ENCODE results near the gene IFNGR1. TPM values are rescaled to one million over a fixed set of nuclear protein-coding genes. Genes with fewer than 3 reads are reported as not detected.
A peak's percentile ranks its signal among the peaks of the same experiment; 100 is the strongest.

The IFNGR1 gene
- total and polyA plus RNA-seq, 4 donors, result 46.1 to 82.8 (median 62.0) TPM

DNA sequence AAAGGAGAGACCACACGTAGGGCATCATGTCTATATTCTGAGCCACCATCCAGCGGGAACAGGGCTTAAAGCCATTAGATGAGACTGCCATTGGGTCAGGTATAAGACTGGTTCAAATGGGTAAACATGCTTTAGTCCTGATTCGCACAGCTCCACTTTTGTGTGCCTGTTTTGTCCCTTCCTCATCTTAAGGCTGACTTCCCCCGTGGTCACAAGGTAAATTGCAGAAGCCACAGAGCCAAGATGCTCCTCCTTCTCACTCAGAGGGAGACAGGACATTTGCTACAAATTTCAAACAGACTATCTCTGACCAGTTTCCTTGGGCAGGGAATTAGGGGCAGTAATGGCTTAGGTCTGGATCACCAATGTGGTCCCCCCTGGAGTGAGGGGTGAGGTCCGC is 11.4 kb upstream of the IFNGR1 start:
- ATAC-seq (ENCODE audit: low FRiP score), result no peak
- intact Hi-C loops (cut with DNase I), result no loop called here
- no peaks in the 10 kb centered on the region for H3K9me3 ChIP-seq (ENCODE audit: control insufficient read depth, low read length)
- no peak for DNase-seq
- H3K36me3 ChIP-seq (ENCODE audit: control insufficient read depth in 1 of 2, insufficient read depth in 2 of 2, low read length in 1 of 2), result no peaks in the 10 kb centered on the region
- H3K27ac ChIP-seq (ENCODE audit: low read depth in 1 of 2, low read length in 2 of 2), result no peak overlapping the region
- H3K4me1 ChIP-seq (ENCODE audit: control insufficient read depth in 1 of 2, insufficient read depth in 2 of 2, low read length in 2 of 2), result peaks cover 0 to 9% of the 10 kb centered on the region in 2 donors
- 92 to 93% methylated on average over 5 of the region's 5 CpGs for WGBS, 2 donors
- no peaks in the 10 kb centered on the region for H3K27me3 ChIP-seq (ENCODE audit: control insufficient read depth in 1 of 2, insufficient read depth in 2 of 2, low read length in 1 of 2)
- H3K4me3 ChIP-seq (ENCODE audit: low read length in 2 of 2), result no peak overlapping the region

DNA sequence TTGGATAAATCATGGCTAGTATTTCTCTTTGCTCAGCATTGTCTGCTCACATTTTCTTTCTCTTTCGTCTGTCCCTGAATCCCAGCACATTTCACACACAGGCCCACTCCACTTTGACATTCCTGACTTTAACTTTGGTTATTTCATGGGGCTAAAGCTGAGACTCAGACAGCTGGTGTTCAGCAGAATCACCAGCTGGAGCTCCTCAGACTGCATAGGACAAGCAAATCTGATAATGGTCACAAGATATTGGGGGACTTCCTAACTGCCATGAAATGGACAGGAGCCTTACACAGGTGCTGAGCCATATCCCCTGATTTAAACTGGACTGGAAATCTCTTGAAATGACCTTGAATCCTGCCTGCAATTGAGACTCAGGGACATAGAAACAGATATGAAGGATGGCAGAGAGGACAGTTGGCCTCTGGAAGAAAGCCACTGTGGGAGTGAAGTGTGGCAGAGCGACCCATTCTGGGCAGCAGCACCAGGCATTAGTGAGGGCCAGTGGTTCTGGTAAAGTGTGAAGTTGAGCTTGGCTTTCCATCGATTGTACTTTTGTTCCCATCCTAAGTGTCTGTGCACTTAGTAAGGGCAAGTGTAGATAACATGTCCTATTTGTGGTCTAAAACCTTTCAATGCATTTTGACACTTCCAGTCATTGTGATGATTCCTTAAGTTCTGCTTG is 10.0 kb upstream of the IFNGR1 start:
- Histone ChIP-seq H3K4me3 (ENCODE audit: low read length in 2 of 2) (no peak overlapping the region), H3K4me1 (ENCODE audit: control insufficient read depth in 1 of 2, insufficient read depth in 2 of 2, low read length in 2 of 2) (peaks cover 0 to 13% of the 10 kb centered on the region in 2 donors), H3K27ac (ENCODE audit: low read depth in 1 of 2, low read length in 2 of 2) (no peak overlapping the region), H3K9me3 (ENCODE audit: control insufficient read depth, low read length) (no peaks in the 10 kb centered on the region), H3K36me3 (ENCODE audit: control insufficient read depth in 1 of 2, insufficient read depth in 2 of 2, low read length in 1 of 2) (no peaks in the 10 kb centered on the region), H3K27me3 (ENCODE audit: control insufficient read depth in 1 of 2, insufficient read depth in 2 of 2, low read length in 1 of 2) (no peaks in the 10 kb centered on the region)
- no peak for DNase-seq
- intact Hi-C loops (cut with DNase I), result no loop called here
- WGBS, 2 donors, result 84 to 88% methylated on average over 3 of the region's 3 CpGs
- no peak for ATAC-seq (ENCODE audit: low FRiP score)

DNA sequence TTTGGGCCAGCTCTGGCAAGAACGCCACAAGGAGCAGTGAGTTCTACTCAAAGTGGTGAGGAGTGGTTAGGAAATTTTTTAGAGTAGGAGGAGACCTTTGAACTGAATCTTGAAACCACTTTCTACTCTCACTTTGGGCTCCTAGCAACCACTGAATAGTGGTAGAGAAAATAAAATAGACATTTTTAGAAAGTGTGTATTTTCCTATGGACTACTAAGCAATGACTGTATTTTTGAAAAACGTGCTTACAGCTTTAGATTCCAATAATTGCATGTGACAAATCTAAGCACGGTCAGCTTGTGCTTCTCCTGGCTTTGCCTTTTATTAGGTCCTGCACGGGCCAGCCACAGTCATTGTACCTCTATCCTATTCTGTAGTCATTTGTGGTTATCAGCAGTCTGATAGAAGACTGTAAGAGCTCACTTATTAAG is 8.7 kb upstream of the IFNGR1 start:
- H3K9me3 ChIP-seq (ENCODE audit: control insufficient read depth, low read length), result no peaks in the 10 kb centered on the region
- WGBS, 2 donors, result 5 to 11% methylated on average over 4 of the region's 4 CpGs
- H3K4me1 ChIP-seq (ENCODE audit: control insufficient read depth in 1 of 2, insufficient read depth in 2 of 2, low read length in 2 of 2), result peaks cover 0 to 13% of the 10 kb centered on the region in 2 donors
- intact Hi-C loops (cut with DNase I), result no loop called here
- H3K27ac ChIP-seq (ENCODE audit: low read depth in 1 of 2, low read length in 2 of 2), result peak overlapping the region; percentile 58 to 59
- ATAC-seq (ENCODE audit: low FRiP score), result no peak
- no peak overlapping the region for H3K4me3 ChIP-seq (ENCODE audit: low read length in 2 of 2)
- DNase-seq, result no peak
- H3K27me3 ChIP-seq (ENCODE audit: control insufficient read depth in 1 of 2, insufficient read depth in 2 of 2, low read length in 1 of 2), result no peaks in the 10 kb centered on the region
- no peaks in the 10 kb centered on the region for H3K36me3 ChIP-seq (ENCODE audit: control insufficient read depth in 1 of 2, insufficient read depth in 2 of 2, low read length in 1 of 2)

DNA sequence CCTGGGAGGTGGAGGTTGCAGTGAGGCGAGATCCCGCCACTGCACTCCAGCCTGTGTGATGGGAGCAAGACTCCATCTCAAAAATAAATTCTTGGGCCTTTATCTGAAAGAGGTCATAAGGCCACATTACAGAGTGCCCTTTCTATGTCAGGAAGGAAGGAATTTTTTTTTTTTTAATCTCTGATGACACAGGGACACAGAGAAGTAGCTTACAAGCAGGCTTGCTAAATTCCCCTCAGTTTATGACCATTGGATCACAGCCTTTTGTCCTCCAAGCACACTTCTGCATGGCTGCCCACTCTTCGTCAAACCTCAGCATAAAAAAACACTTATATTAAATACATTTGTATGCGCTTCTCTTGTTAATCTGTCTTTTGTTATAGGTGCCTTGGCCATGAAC is 7.5 kb upstream of the IFNGR1 start:
- no peak for ATAC-seq (ENCODE audit: low FRiP score)

DNA sequence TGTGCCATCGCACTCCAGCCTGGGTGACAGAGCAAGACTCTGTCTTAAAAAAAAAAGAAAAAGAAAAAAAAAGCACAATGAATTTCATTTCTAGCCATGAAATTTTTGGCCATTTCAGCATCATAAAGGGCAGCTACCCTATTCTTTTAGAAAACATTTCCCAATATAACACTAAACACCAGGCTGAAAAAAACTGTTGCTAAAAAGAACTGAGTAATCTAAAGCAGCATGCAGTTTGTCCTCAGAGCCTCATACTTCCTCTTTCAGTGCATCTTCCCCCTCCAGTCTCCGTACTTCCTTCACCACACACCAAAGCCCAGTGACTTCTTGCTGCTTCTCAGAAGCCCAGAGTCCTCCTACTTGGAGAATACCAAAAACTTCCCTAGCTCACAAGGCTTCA is 5.6 kb upstream of the IFNGR1 start:
- H3K4me1 ChIP-seq (ENCODE audit: control insufficient read depth in 1 of 2, insufficient read depth in 2 of 2, low read length in 2 of 2), result peaks cover 0 to 20% of the 10 kb centered on the region in 2 donors
- no peaks in the 10 kb centered on the region for H3K9me3 ChIP-seq (ENCODE audit: control insufficient read depth, low read length)
- H3K27me3 ChIP-seq (ENCODE audit: control insufficient read depth in 1 of 2, insufficient read depth in 2 of 2, low read length in 1 of 2), result no peaks in the 10 kb centered on the region
- no peak overlapping the region for H3K4me3 ChIP-seq (ENCODE audit: low read length in 2 of 2)
- DNase-seq (no peak), ATAC-seq (ENCODE audit: low FRiP score) (no peak)
- H3K27ac ChIP-seq (ENCODE audit: low read depth in 1 of 2, low read length in 2 of 2), result no peak overlapping the region
- intact Hi-C loops (cut with DNase I), result no loop called here
- H3K36me3 ChIP-seq (ENCODE audit: control insufficient read depth in 1 of 2, insufficient read depth in 2 of 2, low read length in 1 of 2), result no peaks in the 10 kb centered on the region
- 98% methylated on average over 2 of the region's 2 CpGs for WGBS, 2 donors

More for the DNA sequence above, 7.5 kb upstream of the IFNGR1 start:
- no peak for DNase-seq
- Histone ChIP-seq H3K9me3 (ENCODE audit: control insufficient read depth, low read length) (no peaks in the 10 kb centered on the region), H3K4me1 (ENCODE audit: control insufficient read depth in 1 of 2, insufficient read depth in 2 of 2, low read length in 2 of 2) (peaks cover 0 to 20% of the 10 kb centered on the region in 2 donors), H3K27me3 (ENCODE audit: control insufficient read depth in 1 of 2, insufficient read depth in 2 of 2, low read length in 1 of 2) (no peaks in the 10 kb centered on the region), H3K27ac (ENCODE audit: low read depth in 1 of 2, low read length in 2 of 2) (no peak overlapping the region), H3K36me3 (ENCODE audit: control insufficient read depth in 1 of 2, insufficient read depth in 2 of 2, low read length in 1 of 2) (no peaks in the 10 kb centered on the region), H3K4me3 (ENCODE audit: low read length in 2 of 2) (no peak overlapping the region)
- intact Hi-C loops (cut with DNase I), result no loop called here
- WGBS, 2 donors, result 94 to 96% methylated on average over 4 of the region's 4 CpGs

- H3K4me3 ChIP-seq (ENCODE audit: low read length in 2 of 2), result no peak overlapping the region
- DNase-seq (peak; percentile 42 to 73), ATAC-seq (ENCODE audit: low FRiP score) (no peak)
- peak overlapping the region; percentile 31 to 49 for H3K27ac ChIP-seq (ENCODE audit: low read depth in 1 of 2, low read length in 2 of 2)
- H3K4me1 ChIP-seq (ENCODE audit: control insufficient read depth in 1 of 2, insufficient read depth in 2 of 2, low read length in 2 of 2), result peaks cover 0 to 20% of the 10 kb centered on the region in 2 donors
- H3K9me3 ChIP-seq (ENCODE audit: control insufficient read depth, low read length), result no peaks in the 10 kb centered on the region
- no peaks in the 10 kb centered on the region for H3K36me3 ChIP-seq (ENCODE audit: control insufficient read depth in 1 of 2, insufficient read depth in 2 of 2, low read length in 1 of 2)
- H3K27me3 ChIP-seq (ENCODE audit: control insufficient read depth in 1 of 2, insufficient read depth in 2 of 2, low read length in 1 of 2), result no peaks in the 10 kb centered on the region
- intact Hi-C loops (cut with DNase I), result no loop called here
- 23 to 26% methylated on average over 6 of the region's 6 CpGs for WGBS, 2 donors
These were observed 4.4 kb upstream of the IFNGR1 start for GRCh38 chr6:137223370-137224131.

- Histone ChIP-seq H3K9me3 (ENCODE audit: control insufficient read depth, low read length) (no peaks in the 10 kb centered on the region), H3K27me3 (ENCODE audit: control insufficient read depth in 1 of 2, insufficient read depth in 2 of 2, low read length in 1 of 2) (no peaks in the 10 kb centered on the region), H3K4me1 (ENCODE audit: control insufficient read depth in 1 of 2, insufficient read depth in 2 of 2, low read length in 2 of 2) (peaks cover 2 to 14% of the 10 kb centered on the region in 2 donors), H3K36me3 (ENCODE audit: control insufficient read depth in 1 of 2, insufficient read depth in 2 of 2, low read length in 1 of 2) (no peaks in the 10 kb centered on the region), H3K4me3 (ENCODE audit: low read length in 2 of 2) (no peak overlapping the region), H3K27ac (ENCODE audit: low read depth in 1 of 2, low read length in 2 of 2) (peak overlapping the region in 1 of 2 donors; percentile 63)
- no peak for ATAC-seq (ENCODE audit: low FRiP score)
- no peak for DNase-seq
- 14 to 18% methylated on average over 3 of the region's 3 CpGs for WGBS, 2 donors
- intact Hi-C loops (cut with DNase I), result no loop called here
These were observed 3.2 kb upstream of the IFNGR1 start for GRCh38 chr6:137222381-137222780.

DNA sequence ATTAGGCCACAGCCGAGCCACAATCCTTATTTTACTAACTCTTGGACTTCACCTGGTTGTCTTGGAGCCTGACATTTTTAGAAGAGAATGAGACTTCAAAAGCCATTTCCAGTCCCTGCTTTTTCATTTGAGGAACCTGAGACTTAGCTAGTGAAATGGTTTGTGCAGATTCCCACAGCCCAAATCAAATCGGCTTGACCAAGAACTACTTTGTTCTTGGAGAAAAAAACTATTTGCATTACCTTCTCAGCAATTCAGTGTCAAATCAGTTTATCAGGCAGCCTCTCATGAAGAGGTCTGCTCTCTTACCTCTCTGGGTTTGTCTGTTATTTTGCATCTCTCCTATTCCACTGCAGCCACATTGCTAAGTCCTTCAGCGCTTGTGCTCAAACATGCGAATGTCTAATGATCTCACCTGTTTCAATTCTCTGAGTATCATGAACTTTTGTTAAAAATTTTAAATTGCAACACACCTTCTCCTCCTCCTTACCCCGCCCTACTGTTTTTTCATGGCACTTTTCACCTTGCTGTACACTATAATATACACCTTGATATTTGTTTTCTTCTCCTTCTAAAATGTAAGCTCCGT is 573 bp upstream of the IFNGR1 start:
- Histone ChIP-seq H3K4me1 (ENCODE audit: control insufficient read depth in 1 of 2, insufficient read depth in 2 of 2, low read length in 2 of 2) (peaks cover 3 to 22% of the 10 kb centered on the region in 2 donors), H3K27me3 (ENCODE audit: control insufficient read depth in 1 of 2, insufficient read depth in 2 of 2, low read length in 1 of 2) (no peaks in the 10 kb centered on the region), H3K36me3 (ENCODE audit: control insufficient read depth in 1 of 2, insufficient read depth in 2 of 2, low read length in 1 of 2) (no peaks in the 10 kb centered on the region), H3K4me3 (ENCODE audit: low read length in 2 of 2) (peak overlapping the region in 1 of 2 donors; percentile 22), H3K27ac (ENCODE audit: low read depth in 1 of 2, low read length in 2 of 2) (peak overlapping the region; percentile 42 to 73), H3K9me3 (ENCODE audit: control insufficient read depth, low read length) (no peaks in the 10 kb centered on the region)
- intact Hi-C loops (cut with DNase I), result loop anchor here (10.0 kb wide), 3 partner anchors 395 to 645 kb away; partner anchors contain the start of genes PEX7 (in 1 of the 2) and TNFAIP3 (in 1 of the 2)
- WGBS, 2 donors, result 63 to 64% methylated on average over 6 of the region's 6 CpGs
- ATAC-seq (ENCODE audit: low FRiP score) (no peak), DNase-seq (no peak)
